Lower leg skin (tissue), 4 donors: Measurements from ENCODE around the gene EEF1AKMT3. TPM values are rescaled to one million over a fixed set of nuclear protein-coding genes. Genes with fewer than 3 reads are reported as not detected.
A peak's percentile ranks its signal among the peaks of the same experiment; 100 is the strongest.

Experiments
- DNase-seq, 2 donors: peaks; one replicate each; pipeline ENCODE4 v3.0.0-alpha.2; 2019; ENCODE audit warnings: low spot score in 2 of 2
- H3K4me3 ChIP-seq: fragments of 200-600 bp; sonication (generic); 2 replicates; pipeline ENCODE4 v1.5.1; 2017; ENCODE audit warnings: mild to moderate bottlenecking, low read depth; ENCODE audit not compliant: poor library complexity, severe bottlenecking
- CTCF ChIP-seq, 3 donors: fragments of 450-650 bp; IDR thresholded peaks; one replicate each; pipeline ENCODE4 v1.5.1; 2016; ENCODE audit warnings: antibody characterized with exemption in 3 of 3, mild to moderate bottlenecking in 3 of 3, moderate library complexity in 2 of 3
- POLR2A ChIP-seq, 2 donors: fragments of 450-650 bp; IDR thresholded peaks; one replicate each; pipeline ENCODE4 v1.6.1; 2016 to 2017; ENCODE audit warnings: antibody characterized with exemption in 2 of 2, mild to moderate bottlenecking in 1 of 2, moderate library complexity in 1 of 2
- WGBS, 2 donors: methylation state at CpG; one replicate each; pipeline ENCODE4 v1.1.5; 2018; 5-methylcytosine and 5-hydroxymethylcytosine counted together
- intact Hi-C: fragments of 100-400 bp; cut with DNase I; formaldehyde crosslinking; loops from one replicate; pipeline ENCODE4 v1.15.0; 2023; ENCODE audit warnings: low total_unique reads
- total RNA-seq, 4 donors: library from RNA; depleted of rRNA; stranded (reverse); fragments of >200 nt; gene quantifications; one replicate each; pipeline ENCODE4 v1.1.0, GENCODE V29; 2016

EEF1AKMT3 gene
- total RNA-seq, 4 donors from 2014 or later: 6.3 to 13.2 (median 9.9) TPM

DNA sequence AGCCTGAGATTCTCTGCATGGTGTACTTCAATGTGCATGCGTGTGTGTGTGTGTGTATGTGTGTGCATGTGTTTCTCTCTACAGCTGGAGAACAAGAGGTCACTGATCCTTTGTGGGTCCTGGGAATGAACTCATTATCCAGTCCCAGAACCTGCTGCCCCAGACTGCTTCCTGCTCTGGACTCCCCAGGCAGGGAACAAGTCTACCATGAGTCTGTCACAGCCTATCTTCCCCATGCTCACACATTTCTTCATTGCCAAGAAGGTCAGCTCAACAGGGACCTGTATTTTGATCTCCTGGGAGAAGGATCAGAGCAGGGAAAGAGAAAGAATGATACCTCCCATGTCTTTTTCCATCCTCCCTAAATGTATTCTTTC lies 31.0 kb upstream of the EEF1AKMT3 start:
- DNase-seq: peak in 1 of 2 donors; percentile 74
- WGBS, 2 donors: 70 to 71% methylated on average over 1 of the region's 1 CpG
- TF ChIP-seq CTCF (IDR thresholded peaks at IDR 0.05) (no peak), POLR2A (IDR thresholded peaks at IDR 0.05) (no peak)
- intact Hi-C loops: no loop called here
- no peak overlapping the region for H3K4me3 ChIP-seq

- TF ChIP-seq POLR2A (IDR thresholded peaks at IDR 0.05): no peak
- no peak for TF ChIP-seq CTCF (IDR thresholded peaks at IDR 0.05)
- peak in 1 of 2 donors; percentile 85 for DNase-seq
- no peak overlapping the region for H3K4me3 ChIP-seq
- WGBS, 2 donors: 42 to 47% methylated on average over 14 of the region's 14 CpGs
- intact Hi-C loops: no loop called here
These were observed 30.3 kb upstream of the EEF1AKMT3 start for GRCh38 chr12:57741844-57742738.

DNA sequence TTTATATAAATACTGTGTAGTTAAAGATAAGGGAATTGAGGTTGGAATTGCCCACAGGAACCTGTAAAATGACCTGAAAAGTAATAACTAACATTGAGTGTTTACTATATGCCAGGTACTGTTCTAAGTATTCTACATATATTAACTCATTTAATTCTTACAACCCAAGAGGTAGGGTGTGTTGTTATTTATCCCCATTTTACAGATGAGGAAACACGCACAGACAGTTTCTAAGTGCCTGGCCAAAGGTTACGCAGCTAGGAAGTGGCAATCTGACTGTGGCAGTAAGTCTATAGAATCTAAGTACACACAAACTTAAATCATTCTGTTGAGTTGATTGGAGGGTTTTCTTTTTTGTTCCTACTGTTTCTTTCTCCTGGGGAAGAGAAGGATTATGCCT lies 28.6 kb upstream of the EEF1AKMT3 start:
- no peak overlapping the region for H3K4me3 ChIP-seq
- intact Hi-C loops: no loop called here
- WGBS, 2 donors: 87% methylated on average over 2 of the region's 2 CpGs
- no peak for TF ChIP-seq CTCF (IDR thresholded peaks at IDR 0.05)
- no peak for TF ChIP-seq POLR2A (IDR thresholded peaks at IDR 0.05)
- DNase-seq: no peak

DNA sequence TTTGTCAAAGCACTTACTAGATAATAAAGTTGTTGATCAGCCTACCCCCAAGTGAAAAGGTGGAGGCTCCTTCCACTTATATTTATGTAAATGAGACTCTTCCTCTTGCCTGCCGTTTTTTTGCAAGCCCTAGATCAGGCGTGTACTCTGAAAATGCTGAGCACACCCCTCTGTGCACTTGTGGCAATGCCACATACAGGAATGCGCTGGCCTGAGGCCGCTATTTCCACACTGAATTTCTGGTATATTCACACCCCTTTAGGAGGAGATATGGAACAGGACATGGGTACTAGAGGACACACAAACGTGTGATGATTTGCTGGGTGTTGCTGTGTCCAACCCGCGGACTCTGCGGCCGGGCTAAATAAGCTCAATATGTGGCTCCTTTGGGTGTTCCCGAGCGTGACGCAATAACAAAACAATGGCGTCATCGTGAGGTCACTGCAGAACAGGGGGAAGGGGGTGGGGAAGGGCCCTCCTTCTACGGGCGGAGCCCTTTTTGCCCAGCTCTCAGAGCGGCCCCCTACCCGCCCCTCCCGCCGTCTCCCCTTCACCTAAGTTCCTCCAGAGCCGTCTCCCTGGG lies 28.1 kb upstream of the EEF1AKMT3 start:
- no peak for TF ChIP-seq POLR2A (IDR thresholded peaks at IDR 0.05)
- 5 to 9% methylated on average over 15 to 21 of the region's 21 CpGs for WGBS, 2 donors
- H3K4me3 ChIP-seq: peak overlapping the region; percentile 28
- intact Hi-C loops: no loop called here
- DNase-seq: peak; percentile 72 to 94

- DNase-seq: peak; percentile 97 to 99
- 0 to 1% methylated on average over 28 to 29 of the region's 29 CpGs for WGBS, 2 donors
These were observed 27.5 kb upstream of the EEF1AKMT3 start, which contains the start of gene TSPAN31 for GRCh38 chr12:57744777-57745484. TSS of gene TSPAN31 (plus strand) at chr12:57745039. CDS start at chr12:57745155, 116 bp downstream.

More at GRCh38 chr12:57744777-57745484, 27.5 kb upstream of the EEF1AKMT3 start, which contains the start of gene TSPAN31:
- no peak for TF ChIP-seq POLR2A (IDR thresholded peaks at IDR 0.05)
- TF ChIP-seq CTCF (IDR thresholded peaks at IDR 0.05): no peak
- peak within 1 kb of the TSS; percentile 74 for H3K4me3 ChIP-seq
- intact Hi-C loops: no loop called here
